Measurements from ENCODE around the gene MYO1D. TPM values are rescaled to one million over a fixed set of nuclear protein-coding genes. Genes with fewer than 3 reads are reported as not detected.

MYO1D gene
- total RNA-seq, 6 donors from 2014 or later, result 63.0 to 139 (median 91.9) TPM

DNA sequence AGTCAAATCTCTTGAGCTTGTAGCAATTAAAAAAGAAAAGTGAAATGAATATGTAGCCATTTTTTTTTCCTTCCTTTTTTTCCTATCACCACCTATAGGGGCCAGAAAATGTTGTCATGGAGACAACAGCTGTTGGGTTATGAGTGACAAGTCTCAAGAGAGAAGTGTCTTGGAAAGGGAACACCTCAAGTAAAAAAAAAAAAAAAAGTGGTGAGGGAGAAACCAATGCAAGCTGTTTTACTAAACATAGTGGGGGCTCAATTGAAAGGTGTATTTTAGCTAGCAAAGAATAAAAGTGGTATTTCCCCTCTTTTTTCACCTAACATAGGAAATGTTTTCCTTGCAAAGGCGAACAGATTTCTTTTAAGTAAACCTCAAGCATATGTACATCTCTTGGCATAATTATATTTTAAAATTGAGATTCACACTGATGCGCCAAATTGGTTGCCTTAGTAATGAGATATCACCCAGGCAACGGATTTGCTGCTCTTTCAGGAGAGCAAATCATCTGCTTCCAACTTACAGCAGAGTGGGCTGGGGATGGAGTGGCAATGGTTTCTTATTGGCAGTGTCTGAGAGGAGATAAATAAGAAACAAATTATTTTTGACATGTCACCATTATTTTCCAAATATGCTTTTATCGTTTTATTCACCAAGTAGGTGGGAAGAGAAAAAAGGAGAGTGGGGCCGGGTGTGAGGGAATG lies 183.6 kb downstream of the MYO1D start:
- TF ChIP-seq POLR2AphosphoS5 (IDR thresholded peaks at IDR 0.05), result no peak
- TF ChIP-seq, protein P1, sequence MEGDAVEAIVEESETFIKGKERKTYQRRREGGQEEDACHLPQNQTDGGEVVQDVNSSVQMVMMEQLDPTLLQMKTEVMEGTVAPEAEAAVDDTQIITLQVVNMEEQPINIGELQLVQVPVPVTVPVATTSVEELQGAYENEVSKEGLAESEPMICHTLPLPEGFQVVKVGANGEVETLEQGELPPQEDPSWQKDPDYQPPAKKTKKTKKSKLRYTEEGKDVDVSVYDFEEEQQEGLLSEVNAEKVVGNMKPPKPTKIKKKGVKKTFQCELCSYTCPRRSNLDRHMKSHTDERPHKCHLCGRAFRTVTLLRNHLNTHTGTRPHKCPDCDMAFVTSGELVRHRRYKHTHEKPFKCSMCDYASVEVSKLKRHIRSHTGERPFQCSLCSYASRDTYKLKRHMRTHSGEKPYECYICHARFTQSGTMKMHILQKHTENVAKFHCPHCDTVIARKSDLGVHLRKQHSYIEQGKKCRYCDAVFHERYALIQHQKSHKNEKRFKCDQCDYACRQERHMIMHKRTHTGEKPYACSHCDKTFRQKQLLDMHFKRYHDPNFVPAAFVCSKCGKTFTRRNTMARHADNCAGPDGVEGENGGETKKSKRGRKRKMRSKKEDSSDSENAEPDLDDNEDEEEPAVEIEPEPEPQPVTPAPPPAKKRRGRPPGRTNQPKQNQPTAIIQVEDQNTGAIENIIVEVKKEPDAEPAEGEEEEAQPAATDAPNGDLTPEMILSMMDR (IDR thresholded peaks at IDR 0.05), result no peak
- TF ChIP-seq EP300 (IDR thresholded peaks at IDR 0.05), result no peak
- TF ChIP-seq POLR2A (IDR thresholded peaks at IDR 0.05), result no peak
- H3K36me3 ChIP-seq, result no peaks in the 10 kb centered on the region
- H3K4me1 ChIP-seq, result no peaks in the 10 kb centered on the region
- 92 to 94% methylated on average over 5 of the region's 5 CpGs for WGBS, 2 donors
- DNase-seq, result no peak
- H3K27ac ChIP-seq, result no peak overlapping the region
- ATAC-seq (ENCODE audit: low FRiP score in 2 of 2), result no peak
- no peaks in the 10 kb centered on the region for H3K27me3 ChIP-seq
- H3K4me3 ChIP-seq, result no peak overlapping the region
- H3K9me3 ChIP-seq, result no peaks in the 10 kb centered on the region

DNA sequence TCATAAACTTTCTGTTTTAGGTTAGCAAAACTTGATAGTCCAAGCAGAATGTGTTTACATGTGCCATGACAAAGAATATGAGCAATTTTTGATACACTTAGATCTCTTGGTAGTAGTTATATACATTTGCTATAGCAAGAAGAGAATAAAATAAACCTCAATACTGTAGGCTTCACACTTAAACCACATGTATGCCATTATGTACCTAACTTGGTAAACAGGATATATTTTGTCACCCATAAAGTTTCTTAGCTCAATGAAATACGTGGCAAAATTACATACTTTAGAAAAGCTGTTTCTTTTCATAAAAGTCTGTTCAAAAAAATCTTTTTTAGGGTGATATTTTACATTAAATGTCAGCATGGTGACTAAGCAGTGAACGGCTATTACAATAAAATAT lies 184.7 kb downstream of the MYO1D start:
- no peak for DNase-seq
- no peak for ATAC-seq (ENCODE audit: low FRiP score in 2 of 2)
- no peak for TF ChIP-seq POLR2A (IDR thresholded peaks at IDR 0.05)
- no peak for TF ChIP-seq POLR2AphosphoS5 (IDR thresholded peaks at IDR 0.05)
- TF ChIP-seq EP300 (IDR thresholded peaks at IDR 0.05), result no peak
- TF ChIP-seq, protein P1 (IDR thresholded peaks at IDR 0.05), result no peak
- Histone ChIP-seq H3K27me3 (no peaks in the 10 kb centered on the region), H3K4me3 (no peak overlapping the region), H3K27ac (no peak overlapping the region), H3K36me3 (no peaks in the 10 kb centered on the region), H3K4me1 (no peaks in the 10 kb centered on the region), H3K9me3 (no peaks in the 10 kb centered on the region)
- 80 to 82% methylated on average over 2 of the region's 2 CpGs for WGBS, 2 donors

DNA sequence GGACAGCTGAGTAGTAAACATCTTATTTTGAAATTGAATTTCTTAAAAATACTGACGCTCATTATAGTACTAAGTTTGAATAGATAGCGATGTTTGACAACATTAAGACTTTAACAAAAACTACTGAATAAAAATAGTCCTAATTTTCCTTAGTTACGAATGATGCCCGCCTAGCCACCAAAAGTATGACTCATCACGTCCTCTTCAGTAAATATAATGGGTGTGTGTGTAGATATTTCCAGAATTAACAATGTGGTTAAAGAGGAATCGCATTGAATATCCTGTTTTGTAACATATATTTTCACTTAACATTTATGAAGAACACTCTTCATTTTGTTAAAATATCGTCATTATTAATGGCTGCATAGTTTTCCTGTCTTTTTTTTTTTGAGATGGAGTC lies 187.6 kb downstream of the MYO1D start:
- H3K4me1 ChIP-seq, result no peaks in the 10 kb centered on the region
- TF ChIP-seq POLR2A (IDR thresholded peaks at IDR 0.05) (no peak), POLR2AphosphoS5 (IDR thresholded peaks at IDR 0.05) (no peak), EP300 (IDR thresholded peaks at IDR 0.05) (no peak)
- TF ChIP-seq, protein P1 (IDR thresholded peaks at IDR 0.05), result no peak
- WGBS, 2 donors, result 89 to 90% methylated on average over 7 of the region's 7 CpGs
- no peak overlapping the region for H3K27ac ChIP-seq
- no peaks in the 10 kb centered on the region for H3K36me3 ChIP-seq
- DNase-seq (no peak), ATAC-seq (ENCODE audit: low FRiP score in 2 of 2) (no peak)
- H3K27me3 ChIP-seq, result no peaks in the 10 kb centered on the region
- H3K9me3 ChIP-seq, result no peaks in the 10 kb centered on the region
- H3K4me3 ChIP-seq, result no peak overlapping the region

DNA sequence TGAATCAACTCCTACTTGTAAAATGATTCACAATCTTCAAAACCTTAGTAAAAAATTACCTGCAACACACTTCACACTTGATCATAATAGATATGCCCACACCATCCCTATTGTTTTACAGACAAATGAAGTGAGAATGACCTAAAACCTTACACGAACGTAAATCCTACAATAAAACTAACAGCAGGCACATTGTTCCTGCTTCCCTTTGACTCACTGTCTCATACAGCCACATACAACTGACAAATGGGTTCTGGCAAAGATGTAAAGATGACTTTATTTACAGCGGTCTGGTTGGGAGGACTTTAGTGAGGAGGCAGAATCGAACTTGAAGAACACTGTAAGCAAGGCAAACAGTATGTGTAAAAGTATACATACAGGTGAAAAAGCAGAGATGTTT lies 188.7 kb downstream of the MYO1D start:
- DNase-seq (no peak), ATAC-seq (ENCODE audit: low FRiP score in 2 of 2) (no peak)
- TF ChIP-seq POLR2A (IDR thresholded peaks at IDR 0.05), result no peak
- TF ChIP-seq, protein P1 (IDR thresholded peaks at IDR 0.05), result no peak
- no peak for TF ChIP-seq EP300 (IDR thresholded peaks at IDR 0.05)
- TF ChIP-seq POLR2AphosphoS5 (IDR thresholded peaks at IDR 0.05), result no peak
- H3K9me3 ChIP-seq, result no peaks in the 10 kb centered on the region
- H3K36me3 ChIP-seq, result no peaks in the 10 kb centered on the region
- H3K4me1 ChIP-seq, result no peaks in the 10 kb centered on the region
- H3K4me3 ChIP-seq, result no peak overlapping the region
- H3K27ac ChIP-seq, result no peak overlapping the region
- 74 to 76% methylated on average over 4 of the region's 4 CpGs for WGBS, 2 donors
- no peaks in the 10 kb centered on the region for H3K27me3 ChIP-seq
